H4 (cell line): ENCODE data around the gene CAV3. TPM values are rescaled to one million over a fixed set of nuclear protein-coding genes. Genes with fewer than 3 reads are reported as not detected.

ENCODE experiments used
- DNase-seq: peaks from one replicate; pipeline ENCODE4 v3.0.0-alpha.2; 2015; ENCODE audit warnings: low spot score
- total RNA-seq: library from RNA; depleted of rRNA; stranded (reverse); fragments of >200 nt; shearing (Covaris generic); gene quantifications from 2 replicates; pipeline ENCODE4 v1.2.3, GENCODE V29; 2014

Gene CAV3
- total RNA-seq, 1 experiment from 2014 or later, result not detected

DNA sequence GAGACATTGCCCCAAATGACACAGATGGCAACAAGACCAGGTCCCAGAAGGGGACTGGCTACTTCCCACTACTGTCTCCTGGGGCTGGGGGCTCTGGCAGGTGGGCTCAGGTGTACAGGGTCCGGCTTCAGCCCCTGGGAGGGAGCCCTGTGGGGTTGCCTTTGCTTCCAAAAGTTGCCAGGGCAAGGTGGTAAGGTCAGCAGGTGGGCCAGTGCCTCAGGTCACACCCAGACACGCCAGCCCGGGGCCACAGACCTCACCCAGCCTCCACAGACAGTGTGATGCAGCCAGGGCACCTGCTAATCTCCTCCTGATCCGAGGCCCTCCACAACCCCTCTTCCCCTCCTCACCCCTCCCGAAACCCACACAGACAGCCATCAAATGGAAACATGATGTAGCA is 28.3 kb downstream of the CAV3 start:
- no peak for DNase-seq

GRCh38 chr3:8762607-8763377 is 29.2 kb downstream of the CAV3 start:
- no peak for DNase-seq

GRCh38 chr3:8764528-8764927 is 30.9 kb downstream of the CAV3 start:
- DNase-seq, result no peak

GRCh38 chr3:8765528-8765927 is 31.9 kb downstream of the CAV3 start:
- DNase-seq, result no peak

DNA sequence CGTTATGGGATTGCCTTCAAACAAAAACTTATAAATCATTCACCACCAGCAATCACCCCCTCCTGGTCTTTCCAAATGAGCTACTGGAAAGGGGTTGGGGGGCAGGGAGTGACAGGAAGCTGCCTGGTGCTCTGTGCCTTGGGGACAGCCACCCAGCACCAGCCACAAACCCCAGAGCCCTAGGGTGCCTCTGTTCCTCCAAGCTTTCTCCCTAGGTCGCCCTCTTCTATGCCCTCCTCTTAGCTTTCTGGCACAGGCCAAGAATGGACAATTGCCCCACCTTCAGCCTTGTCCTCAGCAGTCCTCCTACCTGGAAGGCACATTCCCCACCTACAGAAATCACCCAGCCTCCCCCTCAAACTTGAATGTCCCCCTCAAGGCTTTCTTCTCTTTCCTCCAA is 32.5 kb downstream of the CAV3 start:
- no peak for DNase-seq

- no peak for DNase-seq
Observed at GRCh38 chr3:8767256-8767666, 33.7 kb downstream of the CAV3 start.

DNA sequence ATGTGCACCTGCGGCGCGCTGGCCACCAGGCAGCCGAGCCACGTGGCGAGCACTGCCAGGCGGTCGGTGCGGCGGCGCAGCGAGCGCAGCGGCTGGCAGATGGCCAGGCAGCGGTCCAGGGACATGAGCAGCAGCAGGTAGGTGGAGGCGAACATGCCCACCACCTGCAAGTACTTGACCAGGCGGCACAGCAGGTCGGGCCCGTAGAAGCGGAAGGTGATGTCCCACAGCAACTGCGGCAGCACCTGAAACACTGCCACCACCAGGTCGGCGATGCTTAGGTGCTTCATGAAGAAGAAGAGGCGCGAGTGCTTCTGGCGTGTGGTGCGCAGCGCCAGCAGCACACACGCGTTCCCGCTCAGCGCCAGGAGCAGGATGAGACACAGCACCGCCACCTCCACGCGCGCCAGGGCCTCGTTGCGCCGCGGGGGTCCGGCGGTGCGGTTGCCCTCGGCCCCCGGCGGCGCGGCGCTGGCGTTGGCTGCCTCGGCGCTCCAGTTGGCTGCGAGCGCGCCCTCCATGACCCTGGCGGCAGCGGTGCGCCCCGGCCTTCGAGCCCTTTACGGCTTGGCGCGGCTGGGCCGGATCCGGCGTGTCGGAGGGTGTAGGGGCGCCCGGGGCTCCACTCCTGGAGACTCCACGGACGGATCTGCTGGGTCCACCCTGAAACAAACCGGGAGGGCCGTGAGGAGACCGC is 34.2 kb downstream of the CAV3 start:
- no peak for DNase-seq

DNA sequence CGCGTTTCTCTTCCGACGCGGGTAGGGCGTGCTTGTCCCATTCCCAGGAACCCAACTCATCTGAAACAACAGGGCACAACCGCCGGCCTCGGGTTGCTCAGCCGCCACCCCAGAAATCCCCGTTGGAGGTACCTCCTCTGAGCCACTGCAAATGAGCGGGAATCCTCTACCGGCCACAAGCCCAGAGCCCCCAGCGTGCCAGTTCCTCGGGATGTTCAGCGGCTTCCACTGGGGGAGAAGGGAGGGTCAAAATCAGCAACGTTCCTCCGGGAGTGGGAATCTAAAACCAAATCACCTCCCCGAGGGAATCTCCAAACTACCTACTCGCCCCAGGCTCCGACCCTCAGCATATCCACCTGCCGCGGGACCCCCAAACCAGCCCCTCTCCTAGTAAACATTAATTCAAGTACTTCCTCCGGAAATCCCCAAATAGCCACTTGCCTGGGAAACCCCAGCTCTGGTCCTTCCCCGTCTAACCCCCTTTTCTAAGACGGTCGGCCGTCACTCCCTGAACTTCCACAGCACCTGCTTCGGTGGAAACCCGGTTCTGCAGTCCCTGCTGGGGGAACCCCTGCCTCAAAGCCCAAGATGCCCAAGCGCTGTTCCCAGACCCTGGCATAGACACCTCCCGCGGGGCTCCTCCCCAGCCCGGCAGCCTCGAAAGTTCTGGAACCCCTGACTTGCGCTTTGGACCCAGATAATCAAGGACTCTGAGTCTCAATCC is 34.9 kb downstream of the CAV3 start:
- no peak for DNase-seq

DNA sequence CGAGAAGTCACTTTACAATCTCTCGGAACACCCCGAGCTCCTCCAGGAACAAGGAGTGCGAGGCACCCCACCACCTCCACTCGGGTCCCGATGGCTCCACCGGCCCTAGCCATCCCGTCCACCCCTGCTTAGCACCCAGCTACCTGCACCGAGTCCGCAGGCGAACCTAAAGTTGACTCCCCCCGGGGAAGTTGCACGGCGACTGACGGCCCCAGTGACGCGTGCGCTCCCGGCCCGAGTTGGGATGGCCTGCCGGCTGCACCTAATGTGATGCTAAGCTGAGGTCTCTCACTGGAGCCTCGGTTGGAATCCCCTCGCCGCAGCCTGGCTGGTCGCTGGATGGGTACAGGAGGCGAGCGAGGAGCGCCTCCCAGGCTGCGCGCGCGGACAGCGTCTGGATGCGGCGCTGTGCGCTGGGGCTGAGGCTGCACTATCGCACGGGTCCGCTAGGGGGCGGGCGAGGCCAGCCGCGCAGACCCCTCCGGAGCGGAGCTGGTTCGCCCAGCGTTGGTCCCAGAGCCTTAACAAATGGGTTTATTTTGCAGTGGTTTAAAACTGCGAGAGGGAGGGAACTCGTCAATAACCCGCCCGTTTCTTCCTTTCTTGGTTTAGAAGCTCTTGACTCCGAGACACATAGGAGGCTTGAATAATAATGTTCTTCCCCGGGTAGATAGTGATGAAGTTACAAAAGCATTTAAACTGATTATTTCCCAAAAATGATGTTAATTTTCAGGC is 35.7 kb downstream of the CAV3 start, which contains the start of gene OXTR:
OXTR (minus strand) TSS at position 526 of the 735 bp plus-strand sequence. CDS start 1,426 bp downstream, outside the sequence.
- peak; percentile 39 for DNase-seq

GRCh38 chr3:8773941-8774542 is 40.4 kb downstream of the CAV3 start:
- DNase-seq, result no peak

DNA sequence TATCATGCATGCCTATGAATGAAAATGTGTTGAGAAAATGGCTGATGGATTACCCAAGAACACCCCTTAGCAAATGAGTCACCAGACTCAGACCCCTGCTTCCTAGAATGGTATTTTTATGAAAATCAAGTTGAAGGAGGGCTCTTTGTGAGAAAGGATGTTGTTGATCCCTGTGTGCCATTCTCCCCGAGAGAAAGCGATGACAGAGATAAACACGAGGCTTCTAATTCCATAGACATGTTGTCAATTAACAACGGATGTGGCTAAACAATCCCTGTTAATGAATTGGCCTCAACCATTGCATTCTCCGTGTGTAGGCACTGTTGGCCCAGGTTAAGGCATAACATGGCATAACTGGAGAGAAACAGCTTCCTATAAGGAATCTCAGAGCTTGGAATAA is 41.6 kb downstream of the CAV3 start:
- no peak for DNase-seq

GRCh38 chr3:8775602-8776001 is 42.0 kb downstream of the CAV3 start:
- DNase-seq, result no peak

DNA sequence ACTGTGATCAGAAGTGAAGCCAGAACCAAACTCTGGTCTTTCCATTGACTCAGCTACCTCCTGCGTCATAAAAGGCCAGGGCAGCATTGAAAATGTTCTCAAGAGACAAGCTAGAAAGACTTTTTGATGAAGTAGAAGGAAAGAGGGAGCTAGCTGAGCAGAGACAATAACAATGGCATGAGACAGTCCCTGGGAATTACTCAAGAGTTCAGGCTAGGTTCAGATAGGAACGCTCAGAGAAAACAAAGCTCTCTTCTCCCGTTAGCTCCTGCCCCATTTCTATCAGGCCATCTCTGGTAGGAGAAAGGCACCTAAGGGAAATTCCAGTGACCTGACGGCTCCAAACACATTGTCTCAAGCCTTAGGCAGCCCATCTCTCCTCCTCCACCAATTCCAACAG is 42.8 kb downstream of the CAV3 start:
- DNase-seq, result no peak

GRCh38 chr3:8777201-8777977 is 43.8 kb downstream of the CAV3 start:
- no peak for DNase-seq

DNA sequence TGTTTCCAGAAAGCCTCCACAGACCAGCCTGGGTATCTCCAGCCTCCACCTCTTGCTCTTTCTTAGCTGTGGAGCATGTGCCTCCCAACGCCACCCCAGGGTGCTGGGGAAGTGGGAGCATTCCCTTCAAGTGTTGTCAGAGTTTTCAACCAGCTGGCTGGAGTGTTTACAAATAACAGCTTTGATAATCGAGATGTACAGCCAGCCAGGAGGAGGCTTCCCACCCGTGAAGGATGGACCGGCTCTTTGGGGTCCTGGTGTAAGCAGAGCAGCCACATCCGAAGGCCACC is 44.3 kb downstream of the CAV3 start:
- DNase-seq, result no peak

GRCh38 chr3:8778475-8778874 is 44.9 kb downstream of the CAV3 start:
- no peak for DNase-seq

- DNase-seq, result no peak
Observed at GRCh38 chr3:8780279-8780678, 46.7 kb downstream of the CAV3 start.

DNA sequence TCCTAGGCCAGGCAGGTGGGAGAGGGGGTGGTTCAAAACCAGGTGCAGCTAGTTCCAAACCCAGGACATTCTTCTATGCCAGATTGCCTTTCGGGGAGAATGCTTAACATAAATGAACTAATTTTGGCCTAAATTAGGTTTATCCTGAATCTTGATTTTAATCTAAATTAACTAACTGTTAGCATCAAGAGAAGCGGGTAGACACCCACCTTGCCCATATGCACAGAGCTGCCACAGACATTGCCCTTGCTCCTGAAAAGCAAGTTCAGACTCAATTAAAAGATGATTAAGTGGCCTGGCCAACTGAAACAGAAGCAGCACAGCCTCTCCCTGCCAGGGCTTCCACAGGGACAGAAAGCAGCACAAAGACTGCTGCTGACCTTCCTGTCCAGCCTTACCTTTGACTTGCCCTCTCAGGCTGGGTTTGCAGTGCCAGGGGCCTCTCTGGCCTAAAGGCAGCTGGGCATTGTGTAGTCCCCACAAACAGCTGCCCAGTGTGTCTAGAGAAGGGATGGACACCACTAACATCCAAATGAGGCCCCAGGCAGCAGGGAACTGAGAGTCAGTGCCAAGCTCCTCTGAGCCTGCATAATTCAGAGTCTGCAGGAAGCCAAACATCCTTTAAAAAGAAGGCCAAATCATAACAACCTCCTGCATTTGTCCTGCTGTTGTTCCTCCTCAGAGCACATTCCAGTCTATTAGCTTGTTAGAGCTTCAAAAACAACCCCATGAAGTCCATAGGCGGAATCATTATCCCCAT is 51.3 kb downstream of the CAV3 start:
- no peak for DNase-seq

DNA sequence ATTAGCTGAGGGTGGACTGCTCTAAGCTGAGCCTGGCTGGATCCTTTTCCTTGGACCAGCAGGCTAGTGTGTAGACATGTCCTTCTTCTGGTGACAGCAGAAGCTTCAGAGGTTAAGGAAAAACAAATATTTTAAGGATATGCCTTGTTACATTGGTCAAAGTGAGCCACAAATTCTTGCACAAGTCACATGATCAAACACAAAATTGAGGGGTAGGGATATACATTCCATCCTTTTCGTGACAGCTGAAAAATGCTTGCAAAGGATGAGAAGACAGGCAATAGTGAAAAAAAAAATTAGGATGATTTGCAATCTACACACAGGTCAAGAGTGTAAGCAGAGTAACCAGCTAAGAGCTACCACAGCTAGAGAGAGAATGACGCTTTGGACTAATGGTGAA is 56.9 kb downstream of the CAV3 start:
- no peak for DNase-seq

DNA sequence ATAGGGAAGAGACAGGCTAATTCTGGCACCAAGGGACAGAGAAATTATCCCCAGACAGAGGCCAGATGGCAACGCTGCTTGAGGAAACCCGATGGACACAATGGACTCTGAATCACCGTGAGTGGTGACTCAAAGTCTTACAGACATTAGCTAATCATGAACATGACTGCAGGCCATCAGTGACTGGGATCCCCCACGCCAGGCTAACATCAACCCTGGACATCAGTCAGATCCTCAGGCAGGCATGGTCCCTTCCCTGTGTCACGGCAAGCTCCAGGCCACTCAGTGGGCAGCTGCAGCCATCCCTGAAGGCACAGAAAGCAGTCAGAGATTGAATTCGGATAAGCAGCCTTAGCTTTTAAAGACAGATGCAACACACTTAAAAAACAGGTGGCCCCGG is 59.6 kb downstream of the CAV3 start:
- no peak for DNase-seq
